Transverse colon (tissue), 3 donors: Measurements from ENCODE around the gene NOB1.

ENCODE experiments used
- CTCF ChIP-seq, 5 experiments: fragments of 200-600 bp in 3 of 5; fragments of 450-650 bp in 2 of 5; sonication (generic) in 3 of 5; IDR thresholded peaks; 1 replicate in 2 of 5; 2 replicates in 3 of 5; pipeline ENCODE4 v1.5.1; 2016 to 2017; ENCODE audit warnings: antibody characterized with exemption in 5 of 5, inconsistent platforms in 3 of 5, mild to moderate bottlenecking in 2 of 5, moderate library complexity in 1 of 5
- POLR2A ChIP-seq: fragments of 450-650 bp; IDR thresholded peaks from one replicate; pipeline ENCODE4 v1.6.1; 2016; ENCODE audit warnings: antibody characterized with exemption, mild to moderate bottlenecking, moderate library complexity

DNA sequence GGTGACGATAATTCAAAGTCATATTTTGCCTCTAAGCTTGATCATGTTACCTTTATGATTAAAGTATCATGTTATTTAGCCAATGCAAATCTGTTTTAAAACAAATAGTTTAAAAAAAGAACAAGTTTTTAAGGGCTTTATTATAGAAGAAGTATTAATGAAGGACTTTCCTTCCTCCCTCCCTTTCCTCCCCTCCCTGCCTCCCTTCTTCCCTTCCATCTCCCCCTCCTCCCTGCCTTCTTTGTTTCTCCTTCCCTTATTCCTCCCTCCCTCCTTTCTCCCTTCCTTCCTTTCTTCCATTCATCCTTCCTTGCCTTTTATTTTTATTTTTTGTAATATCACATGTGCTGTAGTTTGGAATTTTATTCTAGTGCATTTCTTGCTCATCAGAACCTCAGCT is 54.8 kb downstream of the NOB1 start:
- no peak for TF ChIP-seq CTCF (IDR thresholded peaks at IDR 0.05)
- TF ChIP-seq POLR2A: no peak
